Measurements from ENCODE around the gene GPR75.

The GPR75 gene

GRCh38 chr2:53811601-53812000 is 48.2 kb downstream of the GPR75 start:
- no peak for TF ChIP-seq CTCF (IDR thresholded peaks at IDR 0.05; ENCODE audit: borderline replicate concordance, insufficient read depth, low read depth, low read length)
- no peak overlapping the region for H3K4me3 ChIP-seq (ENCODE audit: low read depth, low read length)
